GM19328 (cell line): ENCODE results near the gene ZBTB38.

Source experiments
- ATAC-seq: cut with Tn5 transposase; IDR thresholded peaks from one replicate; pipeline ENCODE4 v1.9.1; 2021; ENCODE audit warnings: mild to moderate bottlenecking, moderate library complexity; ENCODE audit not compliant: unreplicated experiment

The ZBTB38 gene

DNA sequence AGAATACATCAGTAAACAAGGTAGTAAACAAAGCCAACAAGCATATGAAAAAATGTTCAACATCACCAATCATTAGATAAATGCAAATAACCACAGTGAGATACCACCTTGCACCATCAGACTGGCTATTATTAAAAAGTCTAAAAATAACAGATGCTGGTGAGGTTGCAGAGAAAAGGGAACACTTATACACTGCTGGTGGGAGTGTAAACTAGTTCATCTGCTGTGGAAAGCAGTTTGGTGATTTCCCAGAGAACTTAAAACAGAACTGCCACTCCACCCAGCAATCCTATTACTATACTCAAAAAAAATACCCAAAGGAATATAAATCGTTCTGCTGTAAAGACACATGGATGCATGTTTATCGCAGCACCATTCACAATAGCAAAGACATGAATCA is 30.3 kb upstream of the ZBTB38 start:
- no peak for ATAC-seq

DNA sequence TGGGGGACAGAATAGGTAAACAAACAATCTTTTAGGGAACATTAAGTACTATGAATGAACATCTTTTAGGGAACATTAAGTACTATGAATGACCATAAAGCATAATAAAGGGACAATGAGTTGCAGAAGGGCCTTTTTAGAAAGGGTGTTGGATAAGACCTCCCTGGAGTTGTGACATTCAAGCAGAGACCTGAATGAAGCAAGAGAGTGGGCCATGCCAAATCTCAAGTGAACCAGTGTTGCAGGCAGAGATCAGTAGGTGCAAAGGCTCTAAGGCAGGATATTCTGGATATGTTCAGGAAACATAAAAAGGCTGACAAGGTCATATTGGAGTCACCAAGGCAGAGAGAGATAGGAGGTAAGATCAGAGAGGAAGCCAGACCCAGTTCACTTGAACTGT is 29.4 kb upstream of the ZBTB38 start:
- no peak for ATAC-seq

DNA sequence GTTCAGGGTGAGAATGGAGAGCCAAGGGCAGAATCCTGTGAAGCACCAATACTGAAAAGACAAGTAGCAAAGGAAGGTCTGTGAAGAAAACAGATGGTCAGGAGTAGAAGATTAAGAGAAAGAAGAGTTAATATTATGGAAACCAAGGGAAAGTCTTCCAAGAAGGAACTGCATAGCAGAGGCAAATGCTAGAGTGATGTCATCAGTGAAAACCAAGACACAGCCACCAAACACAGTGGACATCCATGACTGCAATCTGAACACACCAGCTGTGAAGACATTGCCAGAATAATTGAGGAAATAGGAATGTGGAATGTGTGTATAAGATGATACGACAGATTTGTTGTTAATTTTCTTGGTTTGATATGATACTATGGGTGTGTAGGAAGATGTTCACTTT is 26.8 kb upstream of the ZBTB38 start:
- no peak for ATAC-seq

DNA sequence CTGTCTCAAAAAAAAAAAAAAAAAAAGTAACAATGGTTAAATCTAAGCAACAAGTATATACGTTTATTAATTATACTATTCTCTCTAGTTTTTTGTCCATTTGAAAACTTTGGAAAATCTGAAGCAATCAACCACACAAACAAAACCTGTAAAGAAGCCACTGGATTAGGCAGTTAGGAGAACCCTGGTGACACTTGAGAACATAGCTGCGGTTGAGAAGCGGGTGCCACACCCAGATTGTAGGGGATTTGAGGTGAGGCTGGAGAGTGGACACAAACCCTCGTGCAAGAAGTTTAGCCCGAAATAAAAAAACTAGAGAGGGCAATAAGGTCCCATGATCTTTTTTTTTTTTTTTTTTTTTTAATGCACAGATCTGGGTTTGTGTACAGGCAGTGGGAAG is 25.9 kb upstream of the ZBTB38 start:
- no peak for ATAC-seq

DNA sequence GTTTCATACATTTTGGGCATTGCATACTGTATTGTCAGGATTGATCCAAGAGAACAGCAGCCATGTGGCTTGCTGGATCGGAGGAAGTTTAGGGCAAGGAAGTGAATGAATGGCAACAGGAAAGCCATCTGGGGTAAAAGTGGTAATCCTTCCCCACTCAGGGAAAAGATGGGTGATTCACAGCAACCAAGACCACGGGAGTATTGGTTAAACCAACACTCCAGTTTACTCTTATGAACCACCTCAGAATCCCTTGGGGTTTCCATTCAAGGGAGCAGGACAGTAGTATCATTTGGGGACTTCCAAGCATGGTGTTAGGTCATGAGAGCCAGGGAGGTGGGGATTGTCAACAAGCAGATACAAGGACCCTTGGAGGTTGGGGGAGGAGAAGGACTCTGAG is 25.2 kb upstream of the ZBTB38 start:
- no peak for ATAC-seq

DNA sequence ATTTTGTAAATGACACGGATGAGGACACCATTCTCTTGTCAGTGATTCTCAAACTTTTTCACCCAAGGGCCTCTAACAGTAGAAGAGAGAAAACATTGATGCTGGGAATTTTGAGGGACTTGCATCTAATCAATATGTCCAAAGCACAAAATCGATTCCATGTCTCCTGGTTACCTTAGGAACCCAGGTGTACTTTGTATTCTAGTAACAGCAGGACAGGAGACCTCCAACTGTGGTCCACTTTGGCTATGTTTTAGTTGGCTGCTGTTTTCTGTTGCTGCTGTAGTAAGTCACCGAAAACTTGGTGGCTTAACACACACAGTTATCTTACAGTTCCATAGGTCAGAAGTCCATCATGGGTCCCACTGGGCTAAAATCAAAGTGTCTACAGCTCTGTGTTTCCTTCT is 24.4 kb upstream of the ZBTB38 start:
- no peak for ATAC-seq

DNA sequence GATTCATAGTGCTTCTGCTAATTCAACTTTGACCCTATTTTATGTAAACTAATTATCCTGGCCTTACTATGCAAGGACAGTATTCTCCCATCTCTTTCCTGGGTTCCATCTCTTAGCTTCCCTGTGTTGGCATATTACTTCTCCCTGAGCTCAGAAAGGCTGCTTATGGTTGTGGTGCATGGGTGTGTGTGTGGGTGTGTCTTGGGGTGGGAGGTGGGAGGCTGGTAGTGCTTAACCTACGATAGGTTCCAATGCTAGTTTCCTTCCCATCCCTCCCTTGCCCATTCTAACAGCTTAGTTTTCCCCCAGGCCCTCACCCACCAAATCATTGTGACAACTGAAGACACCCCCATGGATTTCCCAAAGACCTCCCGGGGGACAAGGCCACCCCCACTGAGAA is 22.8 kb upstream of the ZBTB38 start:
- ATAC-seq, result no peak

DNA sequence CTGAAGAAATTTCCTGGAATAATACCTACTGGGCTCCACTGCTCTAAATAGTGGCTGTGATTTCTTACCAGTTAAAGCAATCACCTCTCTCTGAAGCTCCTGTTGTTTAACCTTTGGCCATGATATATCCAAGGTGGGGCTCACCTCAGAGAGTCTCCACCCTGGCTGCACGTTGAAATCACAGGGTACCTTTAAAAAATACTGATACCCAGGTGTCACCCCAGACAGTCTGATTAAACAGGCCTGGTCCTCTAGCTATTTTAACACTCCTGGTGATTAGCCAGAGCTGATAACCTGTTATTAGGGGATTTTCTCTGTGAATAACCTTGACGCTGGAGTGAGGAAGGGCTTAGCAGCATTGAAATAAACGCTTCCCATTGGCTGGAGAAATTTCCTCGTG is 22.3 kb upstream of the ZBTB38 start:
- ATAC-seq, result no peak

DNA sequence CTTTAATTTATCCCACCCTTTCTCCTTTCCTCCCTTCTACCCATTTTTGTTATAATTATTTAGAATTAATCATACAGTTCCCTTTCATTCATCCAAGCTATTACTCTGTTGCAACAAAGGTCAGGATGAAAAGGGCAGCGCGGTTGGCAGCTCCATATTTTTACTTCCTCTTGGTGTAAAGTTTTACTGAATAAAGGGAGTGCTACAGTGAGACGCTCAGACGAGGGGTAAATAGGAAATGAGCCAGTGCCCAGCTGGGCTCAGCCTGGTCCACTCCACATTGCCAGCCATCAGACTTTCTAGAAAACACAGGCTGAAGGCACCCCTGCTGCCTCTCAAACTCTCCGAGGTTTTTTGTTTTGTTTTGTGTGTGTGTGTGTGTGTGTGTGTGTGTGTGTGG is 21.9 kb upstream of the ZBTB38 start:
- no peak for ATAC-seq

DNA sequence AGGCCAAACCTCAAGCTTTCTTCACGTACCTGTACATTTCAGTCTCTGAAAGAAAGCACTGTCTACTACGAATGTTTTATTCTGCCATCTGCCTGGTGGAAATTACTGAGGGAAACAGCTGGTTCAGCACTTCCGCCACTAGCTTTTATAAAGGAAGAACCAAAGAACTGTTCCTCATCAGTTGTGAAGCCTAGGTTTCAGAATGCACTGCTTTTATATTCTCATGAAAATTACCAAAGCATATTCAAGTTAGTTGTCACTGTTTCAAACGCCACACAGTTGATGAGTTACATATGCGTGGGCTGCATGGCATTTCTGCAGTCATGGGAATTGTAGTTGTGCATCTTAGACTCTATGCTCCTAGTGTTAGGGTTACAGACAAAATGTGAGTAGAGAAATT is 21.5 kb upstream of the ZBTB38 start:
- ATAC-seq, result no peak

DNA sequence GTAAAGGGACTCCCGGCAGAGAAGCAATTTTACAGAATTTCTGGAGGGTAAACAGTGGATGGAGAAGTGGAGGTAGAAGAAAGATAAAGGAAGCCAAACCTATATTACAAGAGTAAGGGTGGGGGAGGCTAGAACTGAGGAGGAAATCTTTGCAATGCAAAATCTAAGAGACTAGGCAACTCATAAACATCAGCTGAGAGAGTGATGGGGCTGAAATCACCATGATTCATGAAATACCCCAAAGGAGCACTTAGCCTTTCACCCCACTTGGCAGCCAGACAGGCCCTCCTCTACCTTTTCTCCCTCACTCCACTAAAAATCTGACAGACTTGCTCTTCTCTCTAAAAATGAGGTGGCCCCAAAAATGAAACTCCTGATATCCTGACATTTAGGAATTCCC is 19.5 kb upstream of the ZBTB38 start:
- ATAC-seq, result no peak

DNA sequence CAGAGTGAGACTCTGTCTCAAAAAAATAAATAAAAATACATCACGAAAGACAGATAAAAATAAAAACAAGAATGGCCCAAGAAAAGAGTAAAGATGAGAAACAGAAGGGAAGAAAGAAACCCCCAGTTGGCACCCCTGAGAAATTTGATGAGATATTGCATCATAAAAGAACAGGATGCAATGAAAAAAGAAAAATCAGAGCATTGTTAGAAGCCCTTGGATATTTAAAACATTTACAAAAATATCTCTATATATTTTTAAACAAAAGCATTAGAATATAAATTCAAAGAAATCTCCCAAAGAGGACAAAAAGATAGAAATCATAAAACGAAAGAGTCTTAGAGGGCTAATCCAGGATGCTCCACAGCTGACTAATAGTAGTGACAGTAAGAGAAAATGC is 18.6 kb upstream of the ZBTB38 start:
- no peak for ATAC-seq

DNA sequence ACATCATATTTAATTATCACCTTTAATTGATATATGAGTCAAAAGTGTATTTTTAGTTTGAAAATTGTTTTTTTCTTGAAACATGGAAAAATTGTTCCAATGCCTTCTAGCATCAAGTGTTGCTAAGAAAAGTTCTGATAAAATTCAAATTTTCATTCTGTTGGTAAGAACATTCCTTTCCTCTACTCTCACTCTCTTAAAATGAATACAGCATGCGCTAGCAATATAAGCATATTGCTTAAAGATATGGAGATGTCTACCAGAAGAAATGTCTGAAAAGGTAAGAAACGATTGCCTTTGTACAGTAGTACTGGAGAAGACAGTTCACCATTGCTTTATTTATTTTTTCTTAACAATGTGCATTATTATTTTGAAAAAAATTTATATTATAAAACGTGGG is 17.6 kb upstream of the ZBTB38 start:
- ATAC-seq, result no peak

DNA sequence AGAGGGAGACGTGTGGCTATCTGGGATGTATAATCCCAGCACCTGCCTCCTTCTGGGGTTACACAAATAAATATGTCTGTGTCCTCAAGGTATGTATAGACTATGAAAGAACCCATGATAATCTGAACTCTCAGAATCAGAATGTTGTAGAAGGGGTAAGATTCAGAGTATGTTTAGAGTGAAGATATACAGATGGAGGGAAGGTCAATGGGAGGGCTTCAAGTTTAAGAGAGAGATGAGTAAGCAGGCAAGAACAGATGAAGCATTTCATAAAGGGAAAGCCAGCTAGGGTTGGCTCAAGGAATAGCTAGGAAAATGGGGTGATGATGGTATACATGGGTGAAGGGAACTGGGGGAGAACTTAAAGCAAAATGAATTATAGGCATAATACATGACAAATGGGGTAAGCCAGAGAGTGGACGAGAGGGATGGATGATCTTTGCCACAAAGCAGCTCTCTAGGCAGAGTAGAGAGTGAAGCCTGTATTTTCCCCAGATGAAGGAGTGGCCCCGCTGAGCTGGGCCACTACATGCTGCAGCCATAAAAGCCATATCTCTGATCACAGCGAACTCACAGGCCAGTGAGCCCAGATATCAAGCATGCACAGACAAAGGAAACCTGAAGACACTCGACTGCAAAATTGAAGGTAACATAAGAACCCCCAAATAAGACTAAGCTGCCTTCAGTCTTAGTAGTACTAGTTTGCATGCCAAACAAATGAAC is 15.9 kb upstream of the ZBTB38 start:
- no peak for ATAC-seq

DNA sequence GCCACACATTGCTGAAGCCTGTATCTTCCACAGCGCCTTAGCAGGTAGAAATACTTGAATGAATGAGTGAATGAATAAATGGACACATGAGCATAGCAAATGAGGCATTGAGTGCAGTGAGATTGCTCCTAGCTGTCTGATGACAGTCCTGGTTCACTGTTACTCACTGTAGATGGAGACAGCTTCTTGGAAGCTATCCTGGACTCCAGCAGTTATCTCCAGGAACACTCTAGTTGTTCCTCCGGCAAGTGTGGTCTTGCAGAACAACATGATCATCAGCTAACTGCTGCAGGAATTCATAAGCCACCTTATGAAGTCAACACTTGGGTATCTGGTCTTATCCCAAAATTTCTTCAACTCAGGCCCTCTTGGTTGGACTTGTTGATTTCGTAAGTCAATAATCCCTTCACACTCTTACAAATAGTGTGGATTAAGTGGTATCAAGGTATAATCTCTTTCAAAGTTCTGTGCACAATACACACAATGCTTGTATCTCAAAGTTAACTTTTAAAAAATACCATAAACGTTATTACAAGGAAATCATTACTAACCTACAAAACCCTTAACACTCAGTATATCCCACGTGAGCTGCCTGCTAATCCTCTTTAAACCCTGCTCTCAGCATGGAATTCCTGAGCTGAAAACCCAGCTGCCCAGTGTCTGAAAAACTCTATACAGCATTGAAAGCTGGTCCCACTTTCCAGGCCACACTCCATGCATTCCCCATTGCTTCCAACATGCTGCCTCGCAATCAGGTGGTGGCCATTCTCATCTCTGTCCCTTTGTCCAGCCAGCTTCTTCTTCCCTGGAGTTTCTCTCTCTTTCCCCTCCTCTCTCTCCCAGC is 14.4 kb upstream of the ZBTB38 start:
- ATAC-seq, result no peak

DNA sequence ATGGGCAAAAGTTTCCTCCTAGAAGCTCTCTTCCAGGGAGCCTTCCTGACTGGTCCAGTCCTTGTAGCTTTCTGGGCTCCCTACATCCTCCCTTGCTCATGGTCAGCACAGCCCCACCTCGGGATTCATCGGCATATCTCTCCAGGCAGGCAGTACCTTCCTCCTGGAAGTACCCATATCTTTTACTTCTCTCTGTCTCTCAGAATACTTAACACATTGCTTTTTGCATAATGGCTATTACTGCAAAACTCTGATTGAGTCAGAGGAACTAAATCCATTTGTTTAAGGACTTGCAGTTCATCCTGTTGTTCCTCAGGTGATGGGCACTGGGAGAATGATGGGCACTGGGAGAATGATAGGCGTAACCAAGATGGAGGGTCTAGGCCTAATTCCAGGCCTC is 13.8 kb upstream of the ZBTB38 start:
- ATAC-seq, result no peak

DNA sequence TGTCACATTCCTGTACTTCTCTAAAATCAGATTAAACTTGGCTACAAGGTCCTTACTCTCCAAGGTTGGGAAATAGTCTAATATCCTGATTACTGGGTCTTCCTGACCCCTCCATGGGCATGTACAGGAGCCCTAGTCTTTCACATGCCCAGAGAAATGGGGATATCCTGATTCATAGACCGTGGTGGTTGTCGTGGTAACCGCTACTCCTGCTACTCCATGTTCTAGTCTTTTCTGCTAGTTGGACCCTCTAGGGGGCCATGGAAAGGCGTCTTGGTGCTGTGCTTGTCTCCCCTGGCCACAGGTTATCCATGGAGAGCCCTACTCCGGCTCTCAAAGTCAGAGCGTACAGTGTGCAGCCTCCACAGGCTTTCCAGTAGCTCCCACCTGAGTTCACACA is 13.1 kb upstream of the ZBTB38 start:
- no peak for ATAC-seq

DNA sequence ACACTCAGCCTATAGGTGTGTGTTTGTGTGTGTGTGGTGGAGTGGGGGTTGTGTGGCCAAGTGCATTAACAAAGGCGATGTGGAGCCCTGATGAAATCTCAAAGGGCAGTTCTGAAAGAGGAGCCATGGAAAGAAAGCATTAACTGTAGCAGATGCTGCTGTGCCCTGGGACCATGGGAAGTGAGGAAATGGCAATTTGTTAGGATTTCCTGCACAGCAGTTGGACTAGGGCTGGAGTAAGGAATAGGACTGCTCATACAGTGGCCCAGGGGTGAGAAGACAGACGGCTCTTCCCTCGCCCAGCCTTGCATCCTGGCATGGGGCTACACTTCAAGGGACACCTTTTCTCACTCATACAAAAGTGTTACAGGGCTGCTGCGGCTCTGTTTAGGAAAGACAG is 12.3 kb upstream of the ZBTB38 start:
- no peak for ATAC-seq

DNA sequence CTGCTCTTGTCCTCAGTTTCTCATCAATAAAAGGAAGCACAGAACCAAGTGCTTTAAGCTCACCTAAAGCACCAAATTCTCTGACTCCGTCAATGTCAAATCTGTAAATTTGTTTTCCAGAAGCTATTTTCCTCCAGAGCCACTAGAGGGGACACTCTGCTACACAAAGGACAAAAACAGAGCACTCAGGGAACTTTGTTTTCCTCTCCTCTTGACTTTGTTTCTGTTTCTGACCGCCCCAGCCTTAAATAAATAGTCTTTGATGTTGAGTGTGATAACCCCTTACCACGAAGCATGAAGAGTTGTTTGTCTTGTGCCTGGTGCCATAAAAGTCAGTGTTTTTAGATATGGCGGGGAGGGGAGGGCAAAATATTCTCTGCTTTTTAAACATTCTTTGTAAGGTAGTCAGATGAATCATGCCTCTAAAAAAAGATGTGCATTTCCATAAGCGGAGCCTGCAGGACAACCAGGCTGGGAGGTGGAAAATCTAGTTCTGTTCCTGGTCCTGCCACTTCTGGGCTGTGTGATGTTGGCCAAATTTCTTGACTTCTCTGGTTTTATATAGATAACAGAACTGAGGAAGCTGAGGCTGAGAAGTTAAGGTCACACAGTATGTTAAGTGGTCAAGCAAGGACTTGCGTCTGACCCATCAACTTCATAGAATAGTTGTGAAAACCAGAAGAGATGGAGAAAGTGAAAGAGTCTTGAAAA is 7.3 kb upstream of the ZBTB38 start:
- no peak for ATAC-seq

DNA sequence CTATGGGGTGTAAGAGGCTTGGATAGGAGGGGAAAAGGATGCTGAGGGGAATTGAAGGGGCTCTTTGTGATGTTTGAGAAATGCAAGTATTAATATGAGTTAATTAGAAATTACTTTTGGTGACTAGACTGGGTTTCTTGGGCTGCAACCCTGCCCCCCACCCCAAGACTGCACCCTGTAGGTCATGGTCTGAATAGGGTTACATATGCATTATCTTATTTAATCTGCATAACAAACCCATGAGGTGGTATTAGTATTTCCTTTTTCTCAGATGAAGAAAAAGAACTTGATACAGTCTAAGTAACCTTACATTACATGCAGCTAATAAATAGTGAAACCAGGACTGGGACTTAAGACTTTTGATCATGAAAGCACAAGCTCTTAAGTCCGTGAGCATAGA is 5.6 kb upstream of the ZBTB38 start:
- no peak for ATAC-seq

DNA sequence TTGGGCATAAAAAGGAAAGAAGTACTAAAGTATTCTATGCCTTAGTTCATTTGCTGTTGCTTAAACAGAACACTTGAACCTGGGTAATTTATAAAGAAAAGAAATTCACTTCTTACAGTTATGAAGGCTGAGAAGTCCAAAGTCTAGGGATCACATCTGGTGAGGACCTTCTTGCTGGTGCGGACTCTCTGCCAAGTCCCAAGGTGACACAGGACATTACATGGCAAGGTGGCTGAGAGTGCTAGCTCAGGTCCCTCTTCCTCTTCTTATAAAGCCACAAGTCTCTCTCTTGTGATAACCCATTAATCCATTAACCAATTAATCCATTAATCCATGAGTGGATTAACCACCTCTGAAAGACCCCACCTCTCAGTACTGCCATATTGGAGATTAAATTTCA is 3.1 kb upstream of the ZBTB38 start:
- no peak for ATAC-seq
